ENCODE results near the gene CFAP97D1.

DNA sequence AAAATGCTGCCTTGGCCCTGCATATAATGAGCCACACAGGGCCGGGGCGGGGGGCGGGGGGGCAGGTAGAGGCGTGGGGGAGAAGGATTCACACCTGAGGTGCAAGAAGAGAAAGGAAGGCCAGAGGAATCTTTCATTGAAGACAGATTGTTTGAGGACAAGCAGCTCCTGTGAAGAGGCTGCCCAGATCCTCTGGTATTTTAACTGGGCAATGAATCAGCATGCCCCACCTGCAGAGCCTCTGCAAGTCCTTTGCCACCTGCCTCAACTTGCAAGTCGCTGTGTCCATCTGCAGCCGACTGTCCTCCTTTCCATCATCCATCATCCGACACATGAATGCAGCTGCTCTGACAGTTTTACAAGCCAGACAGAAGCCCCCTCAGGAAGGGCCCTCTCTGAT is 20.4 kb upstream of the CFAP97D1 start:
- TF ChIP-seq HDGF (IDR thresholded peaks at IDR 0.05; ENCODE audit: borderline replicate concordance) (no peak), BHLHE40 (IDR thresholded peaks at IDR 0.05; ENCODE audit: borderline replicate concordance) (no peak), SP1 (IDR thresholded peaks at IDR 0.05) (no peak), ARNT (IDR thresholded peaks at IDR 0.05) (no peak), ZNF384 (IDR thresholded peaks at IDR 0.05) (no peak), SUZ12 (IDR thresholded peaks at IDR 0.05) (no peak), FOXM1 (IDR thresholded peaks at IDR 0.05; ENCODE audit: borderline replicate concordance) (no peak)
- TF ChIP-seq, protein P1, sequence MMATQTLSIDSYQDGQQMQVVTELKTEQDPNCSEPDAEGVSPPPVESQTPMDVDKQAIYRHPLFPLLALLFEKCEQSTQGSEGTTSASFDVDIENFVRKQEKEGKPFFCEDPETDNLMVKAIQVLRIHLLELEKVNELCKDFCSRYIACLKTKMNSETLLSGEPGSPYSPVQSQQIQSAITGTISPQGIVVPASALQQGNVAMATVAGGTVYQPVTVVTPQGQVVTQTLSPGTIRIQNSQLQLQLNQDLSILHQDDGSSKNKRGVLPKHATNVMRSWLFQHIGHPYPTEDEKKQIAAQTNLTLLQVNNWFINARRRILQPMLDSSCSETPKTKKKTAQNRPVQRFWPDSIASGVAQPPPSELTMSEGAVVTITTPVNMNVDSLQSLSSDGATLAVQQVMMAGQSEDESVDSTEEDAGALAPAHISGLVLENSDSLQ (IDR thresholded peaks at IDR 0.05): no peak

Data from HEK293T (cell line).